A172 (cell line): Measurements from ENCODE around the gene CNKSR3. TPM values are rescaled to one million over a fixed set of nuclear protein-coding genes. Genes with fewer than 3 reads are reported as not detected.

ENCODE experiments used
- DNase-seq: peaks from one replicate; pipeline ENCODE4 v3.0.0-alpha.2; 2015; ENCODE audit warnings: low spot score
- total RNA-seq: library from RNA; depleted of rRNA; stranded (reverse); fragments of >200 nt; shearing (Covaris generic); gene quantifications from 2 replicates; pipeline ENCODE4 v1.2.3, GENCODE V29; 2014; rRNA removed

CNKSR3 gene
- total RNA-seq, 1 experiment from 2014 or later, result 1.8 TPM

- no peak for DNase-seq
These were observed 160.2 kb downstream of the CNKSR3 start for GRCh38 chr6:154350293-154350692.

DNA sequence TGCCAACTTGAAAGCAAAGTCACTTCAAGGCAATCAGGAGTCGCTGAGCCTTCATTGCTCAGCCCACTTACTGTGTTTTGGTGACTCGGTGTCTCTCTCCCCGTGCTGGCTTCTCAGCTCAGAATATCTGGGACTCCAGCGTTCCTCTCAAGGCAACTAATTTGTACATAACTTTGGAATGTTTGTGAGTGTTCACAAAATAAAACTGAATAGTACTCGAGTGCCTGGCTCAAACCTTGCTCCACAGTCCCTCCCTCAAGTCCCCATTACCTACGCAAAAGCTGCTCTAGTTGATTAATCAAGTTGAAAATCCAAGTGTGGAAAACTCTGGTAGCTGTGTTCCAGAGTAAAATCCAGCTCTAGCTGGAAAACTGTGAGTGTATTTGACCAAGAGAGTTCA is 162.5 kb downstream of the CNKSR3 start:
- no peak for DNase-seq

GRCh38 chr6:154345811-154346210 is 164.7 kb downstream of the CNKSR3 start:
- DNase-seq, result no peak

DNA sequence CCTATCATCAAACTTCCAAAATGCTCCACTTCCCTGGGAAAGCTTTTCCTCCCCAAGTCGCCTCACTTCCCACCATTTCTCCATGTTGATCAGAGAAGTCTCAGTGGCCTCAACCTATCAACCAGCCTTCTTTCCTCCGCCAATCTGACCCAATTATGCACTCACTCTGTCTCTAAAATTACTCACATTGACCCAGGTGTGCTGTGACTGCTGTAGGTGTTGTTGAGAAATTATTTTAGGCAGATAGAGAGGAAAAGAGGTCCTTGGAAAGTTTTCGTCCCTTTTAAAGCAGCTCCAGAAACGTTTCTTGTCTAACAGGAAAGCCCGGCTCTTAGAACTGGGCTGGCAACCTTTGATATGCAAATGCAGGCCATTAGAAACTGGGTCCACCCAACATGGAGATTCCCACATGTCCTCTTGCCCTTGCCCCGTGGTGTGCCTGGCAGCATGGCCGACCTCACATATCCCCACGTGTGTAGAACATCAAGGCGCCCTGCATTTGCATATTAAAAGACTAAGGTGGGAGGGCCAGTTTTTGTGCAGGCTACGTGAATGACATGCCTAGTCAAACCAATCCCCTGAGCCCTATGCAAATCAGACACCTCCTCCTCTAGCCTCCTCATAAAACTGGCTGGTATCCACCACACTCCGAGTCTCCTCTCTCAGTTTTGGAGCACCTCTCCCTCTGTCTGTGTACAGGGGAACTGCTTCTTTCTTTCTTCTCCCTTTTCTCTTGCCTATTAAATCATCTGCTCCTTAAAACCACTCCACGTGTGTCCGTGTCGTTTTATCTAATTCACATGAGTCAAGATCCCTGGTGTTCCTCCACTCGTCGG is 166.8 kb downstream of the CNKSR3 start:
- DNase-seq, result peak; percentile 42

DNA sequence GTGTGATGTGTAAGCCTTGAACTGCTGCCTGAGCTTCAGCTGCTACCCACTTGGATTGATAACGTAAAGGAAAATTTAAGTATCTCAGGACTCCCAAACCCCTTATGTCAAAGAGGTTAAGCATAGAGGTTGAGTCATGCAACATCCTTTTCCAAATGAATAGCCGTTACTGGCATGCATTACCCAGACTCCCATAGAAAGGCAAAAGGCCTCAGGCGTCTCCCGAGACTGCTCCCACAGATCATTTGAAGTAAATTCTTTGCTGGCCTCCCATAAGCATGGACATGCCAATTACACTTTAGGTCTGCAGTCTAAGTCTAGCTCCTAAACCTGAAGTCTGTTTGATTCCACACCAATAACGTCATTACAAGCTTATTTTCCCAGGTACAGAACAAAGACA is 168.6 kb downstream of the CNKSR3 start:
- no peak for DNase-seq

GRCh38 chr6:154341336-154341735 is 169.1 kb downstream of the CNKSR3 start:
- DNase-seq, result no peak

Other genes with a start within 250 kb of the CNKSR3 start
- gene IPCEF1, start 153.9 kb downstream of the CNKSR3 start, total RNA-seq, result 0.17 and 0.47 TPM in 2 replicates
- 22.4 and 30.8 TPM in 2 replicates for gene SCAF8, start 222.7 kb upstream of the CNKSR3 start, total RNA-seq